HG03520 (cell line): ENCODE results near the gene NUP133.
A peak's percentile ranks its signal among the peaks of the same experiment; 100 is the strongest.
"Not testable (repeated sequence)": the region's sequence is repeated elsewhere in the genome, so short reads cannot be mapped to it uniquely, and the experiment has no call there.

Experiments
- ATAC-seq: cut with Tn5 transposase; IDR thresholded peaks from one replicate; pipeline ENCODE4 v1.9.1; 2021; ENCODE audit warnings: mild to moderate bottlenecking, moderate library complexity; ENCODE audit not compliant: unreplicated experiment

NUP133 gene

DNA sequence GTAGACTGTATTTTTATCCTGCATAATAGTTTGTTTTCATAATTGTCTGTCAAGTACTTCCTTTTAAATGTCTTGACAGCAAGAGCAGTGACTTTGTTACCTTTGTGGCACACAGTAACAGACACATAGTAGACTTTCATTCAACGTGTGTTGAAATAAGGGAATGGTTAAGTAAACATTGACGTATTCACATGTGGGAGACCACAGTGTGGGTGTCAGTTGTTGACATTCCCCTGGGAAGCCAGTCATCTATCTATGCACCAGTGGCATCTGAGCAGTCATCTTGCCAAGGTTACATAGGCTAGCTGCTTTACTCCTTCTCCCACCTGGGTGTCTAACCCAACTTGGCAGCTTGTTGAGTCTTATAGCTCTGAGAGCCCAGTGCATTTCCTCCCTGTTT, 1.4 kb upstream of the NUP133 start:
- no peak for ATAC-seq

DNA sequence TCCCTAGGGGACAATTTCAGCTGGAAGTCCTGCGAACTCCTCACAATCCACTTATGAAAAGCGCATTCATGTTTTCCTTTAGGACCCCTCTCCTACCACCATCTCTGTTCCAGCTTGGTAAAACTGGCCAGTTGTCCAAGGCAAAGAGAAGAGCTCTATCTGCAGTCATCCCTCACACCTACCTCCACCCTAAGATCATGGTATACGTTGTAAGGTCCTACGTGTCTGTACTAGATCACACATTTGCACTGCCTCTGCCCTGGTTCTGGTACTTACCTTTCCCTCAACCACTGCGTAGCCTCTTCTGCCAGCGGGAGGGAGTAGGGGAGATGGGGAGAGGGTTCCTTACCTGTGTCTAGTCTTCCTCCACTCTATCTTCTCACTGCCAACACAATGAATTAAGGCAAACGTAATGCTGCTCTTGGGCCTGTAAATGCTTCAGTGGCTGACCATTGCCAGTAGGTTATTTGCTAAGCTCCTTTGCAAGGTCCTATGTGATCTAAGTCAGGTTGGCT, 739 bp upstream of the NUP133 start:
- ATAC-seq, result no peak

DNA sequence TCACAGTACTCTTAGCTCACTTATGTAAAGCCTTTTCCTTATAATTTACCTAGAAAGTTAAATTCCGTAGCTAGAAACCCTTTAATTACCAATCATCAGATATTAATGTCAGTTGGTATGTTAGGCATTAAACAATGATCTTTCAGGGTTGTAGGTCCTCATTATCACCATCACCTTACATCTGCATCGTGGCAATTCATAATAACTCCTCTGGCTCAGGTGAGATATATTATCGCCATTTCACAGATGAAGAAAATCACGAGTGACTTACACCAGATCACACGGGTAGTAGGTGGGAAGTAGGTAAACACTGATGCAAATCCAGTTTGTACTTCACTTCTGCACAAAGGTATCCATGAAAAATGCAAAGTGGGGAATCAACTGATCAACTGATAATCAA, 639 bp downstream of the NUP133 start:
- no peak for ATAC-seq

DNA sequence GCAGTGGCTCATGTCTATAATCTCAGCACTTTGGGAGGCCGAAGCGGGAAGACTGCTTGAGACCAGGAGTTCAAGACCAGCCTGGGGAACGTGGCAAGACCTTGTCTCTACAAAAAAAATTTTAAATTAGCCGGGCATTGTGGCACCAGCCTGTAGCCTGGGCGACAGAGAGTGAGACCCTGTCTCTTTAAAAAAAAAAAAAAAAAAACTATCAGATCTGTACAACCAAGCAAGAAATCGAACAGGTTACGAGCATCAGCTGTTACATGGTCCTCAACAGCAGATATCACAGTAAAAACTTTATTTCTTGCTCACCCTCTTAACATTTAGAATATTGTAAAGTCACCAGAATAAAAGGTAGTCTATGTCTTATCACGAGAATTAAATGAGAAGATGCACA, 1.5 kb downstream of the NUP133 start:
- ATAC-seq, result no peak

DNA sequence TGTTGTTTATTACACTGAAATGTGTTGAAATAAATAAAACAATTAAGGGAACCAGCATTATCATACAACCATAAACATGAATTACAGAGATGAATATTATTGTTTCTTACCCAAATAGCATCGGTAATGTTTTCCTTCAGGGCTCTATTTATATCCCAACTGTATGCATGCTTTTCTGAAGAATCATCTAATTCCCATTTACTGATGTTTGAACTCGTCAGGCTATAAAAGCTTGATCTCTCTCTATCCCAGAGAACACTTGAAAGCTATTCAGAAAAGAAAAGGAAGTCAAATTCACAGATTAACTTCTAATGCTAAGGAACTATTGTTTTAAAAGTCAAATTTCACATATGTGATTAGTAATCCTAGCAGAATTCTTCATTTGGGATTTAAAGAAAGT, 12.4 kb downstream of the NUP133 start:
- no peak for ATAC-seq

DNA sequence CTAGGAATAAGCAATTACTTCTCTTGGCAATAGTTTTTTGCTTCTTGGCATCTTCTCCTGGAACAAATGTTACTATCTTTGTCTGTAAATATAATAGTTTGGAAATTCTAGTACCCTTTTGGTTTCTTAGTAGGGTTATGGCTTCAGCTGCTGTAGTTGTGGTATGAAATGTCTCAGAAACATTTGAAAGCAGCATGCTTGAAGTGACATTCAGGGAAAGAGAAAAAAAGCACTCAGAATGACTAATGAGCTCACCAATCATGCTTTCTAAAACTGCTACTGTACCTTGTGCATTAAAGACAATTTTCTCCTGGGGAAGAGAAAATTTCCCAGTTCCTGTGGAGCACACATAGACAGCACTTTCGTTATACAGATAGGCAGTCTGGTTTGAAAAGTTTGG, 21.0 kb downstream of the NUP133 start:
- no peak for ATAC-seq

DNA sequence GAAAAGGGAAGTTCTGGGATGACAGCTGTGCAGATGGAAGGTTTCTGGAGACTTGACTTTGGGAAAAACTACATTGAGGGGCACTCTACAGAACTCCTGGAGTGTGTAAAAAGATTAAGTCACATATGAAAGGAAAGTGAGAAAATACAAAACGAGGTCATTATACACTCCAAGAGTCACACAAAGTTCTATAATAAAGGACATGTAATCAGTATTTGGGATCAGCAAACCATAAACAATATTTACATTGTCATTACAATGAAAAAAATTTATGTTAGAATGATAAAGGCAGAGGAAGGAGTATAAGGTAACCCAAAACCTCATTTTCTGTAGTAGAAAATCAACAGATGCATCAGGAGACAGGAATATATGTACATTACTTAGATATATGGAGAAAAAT, 22.8 kb downstream of the NUP133 start:
- no peak for ATAC-seq

DNA sequence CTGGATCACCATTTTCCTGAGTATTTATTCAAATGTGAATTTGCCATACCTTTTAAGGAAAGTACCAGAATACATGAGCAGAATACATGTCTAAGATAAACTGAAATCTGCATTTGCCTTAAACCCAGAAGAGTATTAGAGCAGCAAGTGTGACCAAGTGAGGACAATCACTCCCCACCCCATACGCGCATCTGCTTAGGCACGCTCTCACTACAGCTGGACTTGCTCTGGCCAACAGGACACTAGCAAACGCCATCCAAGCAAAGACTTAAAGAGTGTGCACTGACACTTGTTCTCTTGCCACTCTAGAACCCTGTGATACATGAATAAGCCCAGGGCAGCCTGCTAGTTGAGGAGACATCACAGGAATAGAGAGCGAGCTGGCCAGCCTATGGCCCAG, 25.6 kb downstream of the NUP133 start:
- ATAC-seq, result no peak

DNA sequence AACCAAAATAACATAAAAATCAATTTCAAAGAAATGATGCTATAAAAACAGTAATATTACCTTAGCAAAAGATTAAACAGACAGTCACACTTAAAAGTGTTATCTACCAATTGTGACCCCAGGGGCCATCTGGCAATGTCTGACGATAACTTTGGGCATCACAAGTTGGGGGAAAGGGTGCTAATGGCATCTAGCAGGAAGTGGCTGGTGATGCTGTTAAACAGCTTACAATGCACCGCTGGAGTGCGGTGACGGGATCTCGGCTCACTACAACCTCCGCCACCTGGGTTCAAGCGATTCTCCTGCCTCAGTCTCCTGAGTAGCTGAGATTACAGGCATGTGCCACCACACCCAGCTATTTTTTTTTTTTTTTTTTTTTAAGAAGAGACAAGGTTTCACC, 27.6 kb downstream of the NUP133 start:
- no peak for ATAC-seq

DNA sequence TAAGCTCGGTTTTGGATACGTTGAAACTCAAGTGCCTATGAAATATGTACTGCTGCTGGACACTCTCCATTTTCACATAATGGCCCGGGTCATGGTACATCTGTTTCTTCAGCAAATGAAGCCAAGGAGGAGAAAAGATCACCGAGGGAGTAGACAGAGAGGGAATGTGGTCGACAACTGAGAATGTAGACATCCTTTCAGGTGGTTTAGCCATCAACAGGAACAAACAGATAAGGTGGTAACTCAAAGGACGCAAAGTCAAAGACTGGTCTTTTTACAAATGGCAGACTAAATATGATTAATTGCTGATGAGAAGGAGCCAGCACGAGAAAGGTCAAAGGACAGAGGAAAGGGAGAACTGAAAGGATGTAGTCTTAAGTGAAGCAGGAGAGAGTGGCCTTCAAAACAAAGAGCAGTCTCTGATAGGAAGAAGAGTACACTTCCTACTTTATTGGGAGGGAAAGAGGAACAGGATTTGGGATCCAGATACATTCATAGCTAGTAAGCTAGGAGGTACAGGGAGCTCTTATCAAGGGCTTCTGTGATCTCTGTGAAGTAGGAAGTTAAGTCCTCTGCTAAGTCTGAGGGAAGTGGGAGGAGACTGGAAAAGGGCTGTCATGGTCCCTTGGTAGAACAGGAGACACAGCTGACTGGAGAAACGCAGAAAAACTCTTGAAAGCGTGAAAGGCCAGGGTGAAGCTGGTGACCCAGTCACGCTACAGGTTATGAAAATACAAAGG, 28.3 kb downstream of the NUP133 start:
- ATAC-seq, result peak; percentile 57

DNA sequence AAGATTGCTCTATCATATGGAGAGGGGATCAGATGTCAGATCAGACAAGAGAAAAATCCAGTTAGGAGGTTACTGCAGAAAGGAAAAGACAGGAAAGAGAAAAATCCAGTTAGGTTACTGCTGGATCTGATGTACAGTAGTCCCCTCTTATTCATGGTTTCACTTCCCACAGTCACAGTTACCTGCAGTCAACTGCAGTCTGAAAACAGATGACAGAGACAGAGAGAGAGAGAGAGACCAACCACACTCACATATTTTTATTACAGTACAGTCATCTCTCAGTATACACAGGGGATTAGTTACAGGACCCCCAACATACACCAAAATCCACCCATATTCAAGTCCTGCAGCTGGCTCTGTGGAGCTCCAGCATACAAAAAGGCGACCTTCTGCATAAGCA, 29.3 kb downstream of the NUP133 start:
- ATAC-seq, result peak; percentile 65

DNA sequence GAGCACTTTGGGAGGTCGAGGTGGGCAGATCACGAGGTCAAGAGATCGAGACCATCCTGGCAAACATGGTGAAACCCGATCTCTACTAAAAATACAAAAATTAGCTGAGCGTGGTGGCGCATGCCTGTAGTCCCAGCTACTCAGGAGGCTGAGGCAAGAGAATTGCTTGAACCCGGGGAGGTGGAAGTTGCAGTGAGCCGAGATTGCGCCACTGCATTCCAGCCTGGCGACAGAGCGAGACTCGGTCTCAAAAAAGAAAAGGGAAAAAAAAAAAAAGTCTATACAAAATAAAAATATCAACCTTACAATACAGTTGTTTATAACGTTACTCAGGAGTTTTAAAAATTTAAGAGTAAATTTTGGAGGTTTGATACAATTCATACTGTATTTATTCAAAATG, 32.3 kb downstream of the NUP133 start:
- not testable (repeated sequence) for ATAC-seq

DNA sequence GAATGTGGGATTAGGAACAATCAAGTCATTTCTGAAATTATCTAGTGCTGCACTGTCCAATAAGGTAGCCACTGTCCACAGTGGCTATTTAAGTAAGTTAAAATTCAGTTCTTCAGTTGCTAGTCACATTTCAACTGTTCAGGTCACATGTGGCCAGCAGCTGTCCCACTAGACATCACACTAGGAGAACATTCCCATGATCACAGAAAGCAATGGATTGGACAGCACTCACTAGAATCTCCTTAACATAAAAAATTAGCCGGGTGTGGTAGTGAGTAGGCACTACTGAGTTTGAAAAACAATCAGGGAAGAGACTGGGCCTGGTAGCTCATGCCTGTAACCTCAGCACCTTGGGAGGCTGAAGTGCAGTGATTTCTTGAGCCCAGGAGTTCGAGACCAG, 33.6 kb downstream of the NUP133 start:
- no peak for ATAC-seq

DNA sequence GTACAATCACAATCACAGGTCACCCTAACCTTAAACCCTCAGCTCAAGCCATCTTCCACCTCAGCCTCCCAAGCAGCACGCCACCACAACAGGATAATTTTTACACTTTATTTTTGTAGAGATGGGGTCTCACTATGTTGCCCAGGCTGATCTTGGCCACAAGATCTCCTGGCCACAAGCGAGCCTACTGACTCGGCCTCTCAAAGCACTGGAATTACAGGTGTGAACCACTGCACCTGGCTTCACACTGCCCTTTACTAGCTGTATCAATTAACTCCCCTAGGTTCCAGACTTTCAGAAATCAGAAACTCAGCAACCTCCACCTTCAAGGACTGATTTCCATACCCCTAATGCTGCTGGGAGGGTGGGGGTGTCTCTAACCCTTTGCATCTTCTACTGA, 37.0 kb downstream of the NUP133 start:
- no peak for ATAC-seq

DNA sequence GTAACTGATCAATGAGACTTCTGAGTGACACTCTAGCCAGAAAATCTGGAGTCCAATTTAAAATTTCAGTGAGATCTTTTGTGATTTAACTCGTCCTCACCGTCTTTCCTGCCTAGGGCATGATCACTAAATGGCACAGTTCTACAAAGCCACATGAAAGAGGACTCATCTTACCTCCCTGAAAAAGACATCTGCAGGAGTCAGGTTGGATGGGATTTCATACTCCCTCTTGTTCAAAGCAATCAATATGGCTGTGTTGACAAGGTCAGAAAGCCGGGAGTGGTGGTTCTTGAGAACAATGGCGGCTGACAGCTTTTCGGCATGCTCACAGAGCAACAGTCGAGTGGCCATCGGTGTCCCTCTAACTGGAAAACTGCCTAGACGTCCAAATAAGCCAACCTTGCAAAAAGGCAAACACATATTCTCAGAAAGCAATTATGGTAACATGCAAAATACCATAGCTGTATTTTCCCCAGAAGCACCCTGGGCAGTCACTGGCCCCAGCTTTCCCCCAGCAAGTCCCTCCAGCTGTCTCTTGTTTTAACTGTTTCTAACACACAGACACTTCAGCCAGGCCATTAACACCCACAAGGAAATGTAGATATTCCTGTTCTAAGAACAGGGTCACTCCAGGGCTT, 37.6 kb downstream of the NUP133 start:
- no peak for ATAC-seq

DNA sequence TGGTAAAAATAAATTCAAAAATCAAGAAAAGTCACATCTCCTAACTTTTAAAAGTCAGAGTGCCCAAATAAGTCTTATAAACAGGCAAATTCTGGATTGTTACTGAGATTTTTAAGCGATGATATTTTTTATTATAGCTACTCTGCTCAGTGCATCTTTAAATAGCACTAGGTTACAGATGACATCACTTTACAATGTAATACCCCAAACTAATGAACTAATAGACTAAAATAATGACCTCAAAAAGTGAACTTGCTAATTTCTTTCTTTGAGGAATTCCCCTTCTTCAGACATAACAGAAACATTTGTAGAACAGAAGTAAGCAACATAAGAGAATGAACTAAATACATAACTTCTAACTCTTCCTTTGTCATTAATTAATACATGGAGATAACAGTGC, 41.3 kb downstream of the NUP133 start:
- no peak for ATAC-seq

DNA sequence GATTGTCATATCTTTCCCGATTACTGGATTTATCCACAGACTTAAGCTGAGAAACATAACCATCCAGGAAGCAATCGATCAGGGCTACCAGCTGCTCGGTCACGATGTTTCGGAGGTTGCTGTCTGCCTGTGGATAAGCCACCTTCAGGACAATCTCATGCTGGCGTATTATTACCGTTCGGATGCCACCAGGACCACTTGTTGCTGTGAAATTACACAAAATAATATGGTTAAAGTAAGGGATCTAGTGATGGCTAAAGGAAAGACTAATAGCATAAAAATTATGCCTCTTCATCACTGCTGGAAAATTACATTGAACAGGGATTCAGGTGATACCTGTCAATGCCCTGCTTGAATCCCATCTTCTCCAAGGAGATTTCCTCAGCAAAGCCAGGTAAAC, 43.5 kb downstream of the NUP133 start:
- ATAC-seq, result no peak

DNA sequence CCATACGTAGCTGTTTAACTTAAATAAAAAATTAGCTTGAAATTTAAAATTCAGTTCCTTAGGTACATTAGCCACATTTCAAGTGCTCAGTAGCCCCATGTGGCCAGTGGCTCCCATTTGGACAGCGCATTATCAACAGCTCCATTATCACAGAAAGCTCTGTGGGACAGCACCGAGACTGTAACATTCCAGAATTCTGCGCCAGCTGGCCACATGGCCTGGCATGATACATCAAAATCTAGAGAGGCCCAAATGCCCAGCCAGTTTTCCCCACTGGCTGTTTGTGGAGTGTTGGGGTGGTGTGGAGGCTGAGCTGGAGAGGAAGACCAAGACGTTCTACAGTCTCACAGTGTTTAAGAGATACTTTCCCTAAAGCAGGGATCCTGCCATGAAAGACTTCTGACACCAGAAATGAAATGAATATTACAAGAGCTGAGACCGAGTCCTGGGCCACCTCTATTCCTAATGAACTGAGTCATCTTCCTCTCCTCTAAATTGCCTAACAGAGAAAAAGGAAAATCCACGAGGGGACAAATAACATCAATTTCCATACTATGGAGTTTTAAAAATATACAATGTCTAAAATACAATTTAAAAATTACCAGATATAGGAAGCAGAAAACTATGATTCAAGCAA, 47.0 kb downstream of the NUP133 start:
- no peak for ATAC-seq

DNA sequence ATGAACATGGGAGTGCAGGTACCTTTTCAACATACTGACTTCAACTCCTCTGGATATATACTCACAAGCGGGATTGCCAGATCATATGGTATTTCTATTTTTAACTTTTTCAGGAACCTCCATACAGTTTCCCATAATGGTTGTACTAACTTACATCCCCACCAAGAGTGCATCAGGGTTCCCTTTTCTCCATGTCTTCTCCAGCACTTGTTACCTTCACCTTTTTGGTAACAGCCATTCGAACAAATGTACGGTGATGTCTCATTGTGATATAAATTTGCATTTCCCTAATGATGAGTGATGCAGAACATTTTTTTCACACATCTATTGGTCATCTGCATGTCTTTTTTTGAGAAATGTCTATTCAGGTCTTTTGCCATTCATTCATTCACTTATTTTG, 48.3 kb downstream of the NUP133 start:
- ATAC-seq, result no peak

DNA sequence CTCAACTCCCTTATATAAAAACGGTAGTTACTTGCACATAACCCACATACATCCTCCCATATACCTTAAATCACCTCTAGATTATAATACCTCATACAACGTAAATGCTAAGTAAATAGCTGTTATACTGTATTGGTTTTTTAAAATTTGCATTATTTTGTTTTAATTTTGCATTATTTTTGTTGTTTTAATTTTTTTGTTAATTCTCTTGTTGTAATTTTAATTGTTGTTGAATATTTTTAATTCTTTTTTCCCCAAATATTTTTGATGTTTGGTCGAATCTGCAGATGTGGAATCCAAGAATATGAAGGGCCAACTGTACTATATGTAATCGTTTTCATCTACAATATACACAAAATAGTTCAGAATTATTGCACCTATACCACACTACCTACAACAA, 50.7 kb downstream of the NUP133 start:
- no peak for ATAC-seq

DNA sequence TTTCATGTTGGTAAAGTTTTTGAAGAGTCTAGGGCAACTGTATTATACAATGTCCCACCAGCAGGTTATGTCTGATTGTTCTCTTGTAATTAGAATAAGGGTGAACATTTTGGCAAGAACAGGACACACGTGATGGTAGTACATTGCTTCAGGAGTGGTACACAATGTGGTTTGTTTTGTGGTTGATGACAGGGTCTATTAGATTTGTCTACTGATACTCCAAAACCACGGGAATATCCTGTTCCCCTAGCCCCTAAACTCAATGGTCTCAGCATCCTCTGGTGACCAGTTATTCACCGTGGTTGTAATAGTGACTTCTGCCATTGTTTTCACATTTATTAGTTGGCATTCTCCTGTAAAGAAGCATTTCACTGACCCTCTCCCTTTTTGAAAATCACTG, 52.1 kb downstream of the NUP133 start:
- ATAC-seq, result no peak

DNA sequence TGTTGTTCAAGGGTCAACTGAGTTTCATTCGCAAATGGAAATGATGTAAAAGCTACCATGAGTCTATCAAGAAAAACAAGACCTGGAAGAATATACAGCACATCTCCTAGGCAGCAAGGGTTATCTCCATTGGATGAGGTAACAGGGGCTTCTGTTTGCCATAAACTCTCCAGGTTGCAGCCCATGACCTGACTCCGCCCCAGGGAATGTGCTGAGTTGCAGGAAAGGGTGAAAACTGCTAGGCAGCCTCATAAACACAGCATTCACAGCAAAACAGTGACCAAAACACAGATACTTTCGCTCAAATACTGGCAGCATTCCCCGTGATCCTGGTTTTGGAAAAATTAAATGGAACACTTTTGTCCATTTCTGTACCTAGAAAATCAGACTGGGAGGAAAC, 54.1 kb downstream of the NUP133 start:
- no peak for ATAC-seq
